CD4-positive, alpha-beta T cell treated with Interleukin-15 for 4 hours (primary cell): ENCODE data around the gene MPRIP.

Source experiments
- DNase-seq: peaks from one replicate; pipeline ENCODE4 v3.0.0-alpha.2; 2020; ENCODE audit warnings: low spot score

Gene MPRIP

GRCh38 chr17:17088541-17089525 lies 46.6 kb downstream of the MPRIP start:
- no peak for DNase-seq

DNA sequence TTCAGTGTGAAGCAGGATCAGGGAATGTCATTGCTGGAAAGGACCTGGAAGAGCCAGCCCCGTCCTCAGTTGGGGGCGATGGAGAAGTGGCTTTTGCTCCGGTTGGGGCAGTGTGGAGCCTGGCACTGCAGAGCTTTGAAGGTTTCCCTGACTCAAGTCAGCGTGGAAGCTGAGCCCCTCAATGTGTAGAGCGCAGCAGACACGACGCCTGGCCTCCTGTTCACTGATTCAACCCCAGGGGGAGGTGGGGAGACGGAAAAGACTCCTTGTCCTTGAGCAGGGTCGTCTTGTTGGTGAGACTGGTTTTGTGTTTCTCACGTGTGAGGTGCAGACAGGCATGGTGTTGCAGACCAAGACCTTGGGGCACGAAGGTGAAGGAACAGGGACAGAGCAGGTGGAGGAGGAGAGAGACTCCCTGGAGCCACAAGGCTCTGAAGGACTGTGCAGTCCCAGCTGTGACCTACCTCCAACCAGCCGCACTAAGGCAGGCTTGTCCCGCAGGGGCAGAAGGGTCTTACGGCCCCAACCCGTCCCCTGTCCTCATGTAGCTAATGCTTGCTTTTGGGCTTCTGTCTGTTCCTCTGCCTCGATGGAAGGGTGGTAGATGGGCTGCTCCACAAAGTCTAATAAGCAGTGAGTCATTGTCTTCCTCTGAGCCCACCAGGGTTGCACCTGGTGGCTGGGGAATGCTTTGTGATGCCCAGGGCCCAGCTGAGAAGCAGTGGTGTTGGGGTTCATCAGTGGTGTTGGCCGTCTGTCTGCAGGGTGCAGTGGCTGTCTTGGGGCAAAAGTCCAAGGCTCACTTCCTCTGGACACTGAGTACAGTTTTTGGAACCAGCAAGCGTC lies 47.8 kb downstream of the MPRIP start:
- no peak for DNase-seq

DNA sequence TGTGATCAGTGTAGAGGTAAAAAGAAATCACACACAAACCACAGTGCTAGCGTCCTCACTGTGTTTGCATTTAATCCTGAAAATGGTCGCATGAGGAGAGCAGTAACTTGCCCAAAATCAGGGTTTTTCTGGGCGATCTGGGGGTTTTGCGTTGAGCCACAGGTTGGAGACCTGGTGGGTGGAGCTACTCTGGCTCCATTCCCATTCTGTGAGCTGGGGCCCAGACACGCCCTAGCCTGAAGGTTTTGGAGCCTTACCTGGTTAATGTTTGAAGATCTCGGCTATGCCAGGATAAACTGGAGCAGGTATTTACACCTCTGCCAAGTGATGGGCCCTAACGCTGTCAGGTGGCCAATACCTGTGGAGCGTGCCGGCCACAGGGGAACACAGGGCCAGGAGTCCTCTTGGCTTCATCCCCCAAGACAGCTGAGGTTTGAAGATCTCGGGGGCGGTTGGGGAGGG lies 48.4 kb downstream of the MPRIP start:
- no peak for DNase-seq

- DNase-seq, result no peak
These were observed 49.0 kb downstream of the MPRIP start for GRCh38 chr17:17091276-17091675.

DNA sequence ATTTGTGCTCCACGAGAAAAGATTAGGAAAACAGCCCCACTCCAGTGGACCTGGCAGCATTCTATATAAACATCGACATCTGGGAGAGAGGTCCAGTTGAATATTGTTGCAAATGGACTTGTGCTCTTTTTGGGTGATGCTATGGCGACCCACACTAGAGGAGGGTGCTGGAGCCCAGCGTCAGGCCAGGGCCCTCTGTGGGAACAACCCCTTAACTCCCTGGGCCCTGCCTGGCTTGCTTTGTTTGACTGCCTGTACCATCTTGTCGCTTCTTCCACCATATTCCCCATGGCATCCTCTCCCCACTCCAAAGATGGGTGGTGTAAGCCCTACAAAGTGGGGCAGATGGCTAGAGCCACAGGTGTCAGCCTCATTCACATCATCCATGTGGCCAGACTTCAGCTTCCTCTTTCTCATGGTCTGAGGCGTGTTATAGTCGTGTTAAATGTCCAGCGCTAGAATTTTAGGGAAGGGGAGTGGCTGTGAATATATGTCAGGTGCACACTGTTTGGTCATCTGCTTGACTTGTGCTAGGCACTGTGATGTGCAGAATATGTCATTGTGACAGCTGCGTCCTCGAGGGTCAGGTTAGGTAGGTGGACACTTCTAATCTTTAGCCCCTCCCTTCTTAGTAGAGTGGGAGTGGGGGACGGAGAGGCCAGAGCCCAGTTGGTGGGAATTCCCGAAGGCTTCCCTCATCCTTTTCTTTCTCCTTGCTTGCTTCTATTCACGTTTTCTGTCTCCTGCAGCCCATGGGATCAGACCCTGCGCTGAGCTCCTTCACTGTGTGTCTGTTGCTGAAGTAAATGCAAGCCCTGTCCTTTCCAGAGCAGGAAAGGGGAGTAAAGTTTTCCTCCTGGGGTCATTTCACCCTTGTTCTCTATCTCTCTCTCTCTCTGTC lies 49.8 kb downstream of the MPRIP start:
- no peak for DNase-seq

DNA sequence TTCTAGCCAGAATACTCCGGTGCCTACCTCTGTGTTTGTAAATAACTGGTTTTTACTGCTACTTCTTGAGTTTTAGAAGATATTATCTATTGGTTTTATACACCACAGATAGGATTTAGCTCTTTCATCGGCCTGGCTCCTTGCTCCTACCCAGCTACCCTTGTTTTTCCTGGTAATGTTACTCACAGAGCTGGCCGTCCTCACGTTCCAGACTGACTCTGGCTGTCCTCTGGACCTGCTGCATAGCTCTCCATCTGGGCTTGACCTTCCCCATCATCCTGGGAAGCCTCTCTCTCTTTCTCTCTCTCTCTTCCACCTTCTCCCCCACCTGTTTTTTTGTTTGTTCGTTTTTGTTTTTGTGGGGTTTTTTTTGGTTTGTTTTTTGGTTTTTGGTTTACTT lies 51.5 kb downstream of the MPRIP start:
- no peak for DNase-seq

- no peak for DNase-seq
These were observed 54.4 kb downstream of the MPRIP start for GRCh38 chr17:17096438-17097178.

GRCh38 chr17:17097763-17098345 lies 55.6 kb downstream of the MPRIP start:
- DNase-seq, result no peak

- DNase-seq, result no peak
These were observed 56.4 kb downstream of the MPRIP start for GRCh38 chr17:17098551-17099179.

DNA sequence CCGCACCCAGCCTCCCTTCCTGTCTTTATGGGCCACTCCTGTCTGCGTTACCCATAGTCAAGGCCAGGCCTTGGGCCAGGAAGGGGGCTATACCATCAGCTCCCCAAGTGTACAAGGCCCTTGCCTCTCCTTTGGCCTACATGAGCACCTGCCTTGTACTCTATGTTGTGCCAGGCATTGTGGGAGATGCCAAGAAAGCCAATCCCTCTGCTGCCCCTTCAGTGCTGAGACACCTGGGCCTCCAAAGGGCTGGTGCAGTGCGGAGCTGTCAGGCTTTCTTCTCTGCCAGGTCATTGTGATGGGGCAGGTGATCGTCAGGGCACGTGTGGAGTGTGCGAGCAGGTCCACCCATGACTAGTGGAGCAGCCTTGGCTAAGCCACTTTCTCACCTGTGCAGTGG lies 59.9 kb downstream of the MPRIP start:
- DNase-seq, result no peak

GRCh38 chr17:17103160-17103559 lies 60.9 kb downstream of the MPRIP start:
- no peak for DNase-seq

GRCh38 chr17:17104036-17104435 lies 61.8 kb downstream of the MPRIP start:
- no peak for DNase-seq

- no peak for DNase-seq
These were observed 62.2 kb downstream of the MPRIP start for GRCh38 chr17:17104494-17104893.

DNA sequence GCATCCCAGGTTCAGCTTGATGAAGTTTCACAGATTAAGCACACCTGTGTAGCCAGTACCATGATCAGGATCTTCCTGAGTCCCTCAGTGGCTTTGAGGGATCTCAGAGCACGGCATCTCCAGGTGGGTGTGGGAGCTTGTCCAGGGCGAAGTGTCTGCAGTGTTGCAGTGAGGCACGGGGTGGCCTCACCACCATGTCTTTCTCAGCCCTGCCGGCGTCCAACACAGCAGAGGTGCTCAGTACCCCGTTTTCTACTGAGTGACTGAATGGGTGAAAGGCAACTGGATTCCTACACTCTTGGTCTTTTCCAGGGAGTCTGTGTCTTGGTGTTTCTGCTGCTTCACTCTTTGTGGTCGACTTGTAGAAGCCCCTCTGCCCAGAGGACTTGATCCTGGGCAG lies 63.7 kb downstream of the MPRIP start:
- no peak for DNase-seq

GRCh38 chr17:17106756-17107155 lies 64.5 kb downstream of the MPRIP start:
- DNase-seq, result no peak

- DNase-seq, result no peak
These were observed 65.0 kb downstream of the MPRIP start for GRCh38 chr17:17107281-17107680.

GRCh38 chr17:17107891-17108431 lies 65.7 kb downstream of the MPRIP start:
- no peak for DNase-seq

GRCh38 chr17:17108451-17109049 lies 66.3 kb downstream of the MPRIP start:
- no peak for DNase-seq

- no peak for DNase-seq
These were observed 67.0 kb downstream of the MPRIP start for GRCh38 chr17:17109256-17109655.
